GM21717 (cell line): ENCODE measurements around the gene MAPK11.
"Not testable (repeated sequence)": the region's sequence is repeated elsewhere in the genome, so short reads cannot be mapped to it uniquely, and the experiment has no call there.

Experiments
- ATAC-seq: cut with Tn5 transposase; IDR thresholded peaks from one replicate; pipeline ENCODE4 v1.9.1; 2021; ENCODE audit warnings: mild to moderate bottlenecking, moderate library complexity; ENCODE audit not compliant: unreplicated experiment

Gene MAPK11

DNA sequence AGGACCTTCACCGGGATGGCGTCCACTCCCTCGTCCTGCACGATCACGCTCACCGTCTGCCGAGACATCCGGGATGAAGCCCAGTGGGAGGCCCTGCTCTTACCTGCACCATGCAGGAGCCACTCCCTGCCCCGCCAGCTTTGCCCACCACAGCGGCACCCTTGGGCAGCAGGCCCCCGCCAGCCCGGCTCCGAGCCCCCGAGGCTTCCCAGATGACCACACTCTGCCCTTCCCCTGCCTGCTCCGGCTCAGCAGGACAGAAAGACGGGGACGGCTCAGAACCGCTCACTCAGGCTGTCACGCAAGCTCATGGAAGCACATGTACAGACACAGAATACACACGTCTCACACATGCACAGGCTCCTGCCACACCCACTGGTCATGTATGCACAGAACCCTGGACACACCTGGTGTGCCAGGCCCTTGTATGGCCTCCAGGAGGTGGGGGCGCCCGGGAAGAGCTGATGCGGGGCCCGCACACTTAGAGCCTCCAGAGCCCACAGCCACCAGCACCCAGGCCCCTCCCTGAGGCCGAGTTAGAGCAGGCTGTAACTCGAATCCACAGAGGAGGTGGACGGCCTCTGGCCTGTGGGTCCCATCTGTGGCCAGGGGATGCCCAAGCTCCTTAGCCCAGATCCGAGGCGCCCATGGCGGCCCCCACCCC, 8.9 kb upstream of the MAPK11 start:
- no peak for ATAC-seq

DNA sequence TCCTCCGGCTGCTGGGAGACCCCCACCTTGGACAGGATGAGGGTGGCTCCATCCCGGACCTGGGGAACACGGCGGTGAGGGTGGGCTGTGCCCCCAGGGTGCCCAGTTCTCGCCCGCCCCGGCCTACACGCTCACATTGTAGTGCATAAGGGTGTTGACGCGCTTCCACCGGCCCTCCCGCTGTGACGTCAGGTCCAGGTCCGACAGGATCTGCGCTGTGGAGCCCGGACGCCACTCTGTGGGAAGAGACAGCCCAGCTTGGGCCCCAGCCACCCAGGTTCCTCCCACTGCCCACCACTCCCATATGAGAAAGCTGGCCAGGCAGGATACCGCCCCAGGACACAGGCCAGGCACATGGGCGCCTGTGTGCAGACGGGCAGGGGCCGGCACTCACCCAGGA, 8.3 kb upstream of the MAPK11 start:
- ATAC-seq, result no peak

DNA sequence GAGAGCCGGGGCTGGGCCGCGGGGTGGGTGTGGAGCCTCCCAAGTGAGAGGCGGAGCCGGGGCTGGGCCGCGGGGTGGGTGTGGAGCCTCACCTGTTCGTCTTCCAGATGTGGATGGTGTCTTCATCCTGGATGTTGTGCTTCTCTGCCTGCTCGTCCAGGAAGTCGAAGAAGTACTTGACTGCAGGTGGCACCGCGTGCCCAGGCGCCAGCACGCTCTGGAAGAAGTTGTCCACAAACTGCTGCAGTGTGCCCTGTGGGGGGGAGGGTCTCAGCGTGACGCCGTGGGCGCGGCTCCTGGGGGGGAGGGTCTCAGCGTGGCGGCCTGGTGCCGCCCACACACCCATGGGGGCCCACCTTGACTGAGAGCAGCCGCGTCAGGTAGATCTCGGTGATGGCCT, 7.6 kb upstream of the MAPK11 start:
- ATAC-seq, result no peak

DNA sequence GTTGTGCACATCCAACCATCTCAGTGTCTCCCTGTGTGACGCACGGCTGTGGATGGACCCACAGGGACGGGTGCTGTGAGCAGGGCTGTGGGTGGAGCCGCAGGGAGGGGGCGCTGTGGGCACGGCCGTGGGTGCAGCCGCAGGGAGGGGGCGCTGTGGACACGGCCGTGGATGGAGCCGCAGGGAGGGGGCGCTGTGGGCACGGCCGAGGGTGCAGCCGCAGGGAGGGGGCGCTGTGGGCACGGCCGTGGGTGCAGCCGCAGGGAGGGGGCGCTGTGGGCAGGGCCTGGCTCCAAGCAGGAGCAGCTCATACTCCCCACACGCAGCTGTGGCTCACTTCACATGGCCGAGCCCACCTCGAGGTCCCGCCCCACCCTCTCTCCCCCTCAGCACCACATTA, 6.0 kb upstream of the MAPK11 start:
- ATAC-seq, result no peak

DNA sequence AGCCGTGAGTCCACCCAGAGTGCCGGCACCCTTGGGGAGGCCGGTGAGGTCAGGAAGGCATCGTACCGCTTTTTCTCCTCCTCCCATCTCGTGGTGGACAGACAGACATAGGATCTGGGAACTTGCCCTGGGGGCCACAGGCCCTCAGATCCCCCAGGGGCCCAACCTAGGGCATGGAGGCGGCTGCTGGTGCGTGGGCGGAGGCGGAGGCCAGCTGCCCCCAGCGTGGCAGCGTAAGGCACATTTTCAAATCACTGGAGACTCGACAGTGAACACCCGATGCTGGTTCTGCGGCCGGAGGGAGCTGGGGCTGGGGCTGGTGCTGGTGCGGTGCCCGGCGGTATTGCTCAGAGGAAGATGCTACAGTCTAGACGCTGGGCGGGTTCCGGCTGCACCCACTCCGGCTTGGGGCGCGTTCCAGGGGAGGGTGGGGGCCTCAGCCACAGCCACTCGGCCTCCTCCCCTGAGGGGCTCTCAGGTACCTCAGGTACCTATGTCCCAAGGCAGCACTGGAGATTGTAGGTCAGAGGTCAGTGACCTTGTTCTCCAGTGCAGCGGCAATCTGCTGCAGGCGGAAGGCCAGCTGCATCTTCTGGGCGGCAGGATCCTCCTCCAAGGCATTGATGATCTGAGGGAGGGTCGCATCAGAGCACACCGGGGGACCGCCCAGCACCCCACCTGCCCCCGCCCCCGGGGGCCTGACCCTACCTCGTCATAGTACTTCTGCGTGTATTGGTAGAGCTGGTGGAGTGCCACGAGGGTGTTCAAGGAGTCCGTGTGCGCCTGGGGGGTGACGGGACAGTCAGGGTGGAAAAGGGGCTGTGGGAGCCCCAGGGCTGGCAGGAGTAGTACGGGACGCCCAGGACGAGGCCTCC, 5.2 kb upstream of the MAPK11 start:
- no peak for ATAC-seq

DNA sequence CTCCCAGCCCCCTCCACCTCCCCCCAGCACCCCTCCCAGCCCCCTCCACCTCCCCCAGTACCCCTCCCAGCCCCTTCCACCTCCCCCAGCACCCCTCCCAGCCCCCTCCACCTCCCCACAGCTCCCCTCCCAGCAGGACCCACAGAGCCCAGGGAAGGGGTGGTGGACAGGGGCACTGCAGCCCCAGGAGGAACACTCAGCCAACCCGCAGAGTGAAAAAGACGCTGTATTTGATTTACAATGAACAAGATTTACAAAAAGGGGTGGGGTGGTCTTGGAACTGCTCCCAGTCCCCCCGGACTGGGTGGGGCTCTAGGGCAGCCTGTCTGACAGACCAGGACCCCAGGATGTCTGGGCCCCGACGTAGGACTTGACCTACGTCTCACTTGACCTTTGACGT, 4.6 kb upstream of the MAPK11 start:
- no peak for ATAC-seq

DNA sequence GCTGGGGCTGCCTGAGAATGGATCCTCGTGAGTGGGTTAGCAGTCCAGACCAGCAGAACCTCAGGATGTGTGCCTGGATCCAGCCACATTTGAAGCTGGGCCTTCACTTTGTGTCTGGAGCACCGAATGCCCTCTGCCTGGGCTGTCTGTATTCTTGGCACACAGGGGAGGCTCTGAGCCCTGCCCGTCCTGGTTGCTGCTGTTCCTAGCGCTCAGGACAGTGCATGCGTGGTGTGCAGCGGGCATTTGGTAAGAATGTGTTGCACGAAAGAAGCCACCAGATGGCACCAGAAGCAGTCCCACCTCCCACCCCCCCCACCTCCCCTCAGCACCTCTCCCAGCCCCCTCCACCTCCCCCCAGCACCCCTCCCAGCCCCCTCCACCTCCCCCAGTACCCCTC, 4.1 kb upstream of the MAPK11 start:
- ATAC-seq, result no peak

DNA sequence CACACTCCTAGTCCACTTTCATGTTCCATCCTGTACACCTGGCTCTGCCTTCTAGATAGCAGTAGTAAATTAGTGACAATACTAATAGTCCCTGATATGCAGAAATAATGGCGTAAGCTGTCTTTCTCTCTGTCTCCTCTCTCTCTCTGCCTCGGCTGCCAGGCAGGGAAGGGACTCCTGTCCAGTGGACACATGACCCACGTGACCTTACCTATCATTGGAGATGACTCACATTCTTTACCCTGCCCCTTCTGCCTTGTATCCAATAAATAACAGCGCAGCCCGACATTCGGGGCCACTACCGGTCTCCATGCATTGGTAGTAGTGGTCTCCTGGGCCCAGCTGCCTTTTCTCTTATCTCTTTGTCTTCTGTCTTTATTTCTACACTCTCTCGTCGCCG, 3.6 kb upstream of the MAPK11 start:
- ATAC-seq, result not testable (repeated sequence)

DNA sequence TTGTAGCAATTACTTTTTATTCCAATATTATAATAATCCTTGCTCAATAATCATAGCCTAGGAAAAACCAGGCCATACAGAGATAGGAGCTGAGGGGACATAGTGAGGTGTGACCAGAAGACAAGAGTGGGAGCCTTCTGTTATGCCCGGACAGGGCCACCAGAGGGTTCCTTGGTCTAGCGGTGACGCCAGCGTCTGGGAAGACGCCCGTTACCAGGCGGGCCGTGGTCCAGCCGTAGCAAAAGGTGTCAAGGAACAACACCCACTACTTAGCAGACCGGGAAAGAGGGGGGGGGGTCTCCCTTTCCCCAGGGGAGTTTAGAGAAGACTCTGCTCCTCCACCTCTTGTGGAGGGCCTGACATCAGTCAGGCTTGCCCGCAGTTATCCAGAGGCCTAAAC, 3.2 kb upstream of the MAPK11 start:
- ATAC-seq, result not testable (repeated sequence)

DNA sequence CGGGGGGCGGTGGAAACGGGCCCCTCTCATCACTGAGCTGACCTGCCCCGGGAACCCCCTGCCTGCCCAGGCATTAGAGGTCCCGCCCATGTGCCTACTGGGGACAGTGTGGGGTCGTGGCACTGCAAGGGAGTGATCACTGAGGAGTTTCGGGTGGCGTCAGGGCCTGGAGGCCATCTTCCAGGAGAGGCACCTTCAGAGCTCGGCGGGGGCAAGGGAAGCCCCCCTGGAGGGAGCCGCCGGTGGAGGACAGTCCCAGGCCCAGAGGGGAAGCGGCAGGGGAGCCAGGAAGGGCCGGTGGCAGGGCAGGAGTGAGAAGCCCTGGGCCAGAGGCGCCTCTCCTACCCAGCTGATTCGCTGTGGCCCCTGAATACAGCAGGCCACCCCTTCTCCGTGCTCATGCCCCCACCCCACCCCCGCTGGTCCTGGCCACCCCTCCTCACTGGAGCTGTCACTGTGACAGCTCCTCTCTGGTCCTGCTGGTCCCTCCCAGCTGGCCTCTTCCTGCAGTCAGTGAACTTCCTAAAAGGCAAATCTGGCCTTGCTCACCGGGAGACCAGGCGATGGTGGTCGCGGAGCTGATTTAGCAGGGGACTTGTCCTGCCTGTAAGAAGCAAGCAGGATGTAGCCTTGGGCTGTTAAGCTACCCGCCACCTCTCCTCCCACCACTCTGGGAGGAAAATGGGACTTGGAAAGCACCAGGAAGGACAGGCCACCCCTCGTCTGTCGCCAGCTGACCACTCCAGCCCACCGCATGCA, 2.0 kb upstream of the MAPK11 start:
- ATAC-seq, result no peak

DNA sequence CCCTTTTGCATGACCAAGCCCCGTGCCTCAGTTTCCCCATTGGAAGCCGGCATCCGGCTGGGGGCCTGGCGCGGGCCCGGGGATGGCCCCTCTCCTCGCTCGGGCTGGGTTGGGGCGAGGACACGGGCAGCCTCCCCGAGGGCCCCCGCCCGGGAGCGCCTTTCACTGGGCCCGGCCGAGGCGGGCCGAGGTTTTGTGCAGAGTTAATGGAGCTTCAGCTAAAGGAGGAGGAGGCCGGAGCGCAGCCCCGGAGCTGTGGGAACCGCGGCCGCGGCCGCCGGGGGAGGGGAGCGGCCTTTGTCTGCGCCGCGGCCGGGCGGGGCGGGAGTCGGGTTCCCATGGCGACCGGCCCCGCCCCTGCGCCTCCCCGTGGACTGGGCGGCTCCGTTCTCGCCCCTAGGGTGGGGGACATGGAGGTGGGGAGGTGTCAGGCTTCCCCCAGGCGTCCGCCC, 1.4 kb upstream of the MAPK11 start:
- ATAC-seq, result no peak

DNA sequence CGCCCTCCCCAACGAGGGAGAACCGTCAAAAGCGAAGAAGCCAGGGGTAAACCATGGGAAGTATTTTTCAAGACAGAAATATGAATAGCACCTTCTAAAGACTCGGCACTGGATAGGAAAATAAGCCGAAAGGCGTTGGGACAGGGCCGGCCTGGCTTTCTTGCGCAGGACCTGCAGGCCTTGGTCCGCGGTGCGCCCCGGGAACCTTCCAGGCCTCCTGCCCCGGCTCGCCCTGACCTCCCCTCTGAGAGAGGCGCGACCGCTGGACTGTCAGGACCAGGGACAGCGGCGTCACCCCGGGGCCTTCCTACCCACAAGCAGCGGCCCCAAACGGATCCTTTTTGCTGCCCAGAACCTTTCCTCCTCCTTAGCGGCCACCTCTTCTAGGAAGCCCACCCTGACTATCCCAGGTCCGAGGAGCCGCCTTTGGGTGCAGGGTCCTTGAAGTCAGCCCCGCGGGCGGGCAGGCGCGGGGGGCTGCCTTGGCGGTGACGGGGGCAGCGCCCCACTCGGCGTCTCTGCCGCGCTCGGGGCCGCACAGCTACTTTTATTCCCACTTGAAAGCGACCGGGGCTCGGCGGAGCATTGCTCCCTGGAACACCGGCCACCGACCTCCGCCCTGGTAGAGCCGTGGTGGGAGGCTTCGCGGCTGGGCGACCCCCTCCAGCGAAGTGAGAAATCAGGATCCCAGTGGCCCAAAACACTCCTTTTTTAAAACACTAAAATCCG, 650 bp upstream of the MAPK11 start:
- ATAC-seq, result no peak

DNA sequence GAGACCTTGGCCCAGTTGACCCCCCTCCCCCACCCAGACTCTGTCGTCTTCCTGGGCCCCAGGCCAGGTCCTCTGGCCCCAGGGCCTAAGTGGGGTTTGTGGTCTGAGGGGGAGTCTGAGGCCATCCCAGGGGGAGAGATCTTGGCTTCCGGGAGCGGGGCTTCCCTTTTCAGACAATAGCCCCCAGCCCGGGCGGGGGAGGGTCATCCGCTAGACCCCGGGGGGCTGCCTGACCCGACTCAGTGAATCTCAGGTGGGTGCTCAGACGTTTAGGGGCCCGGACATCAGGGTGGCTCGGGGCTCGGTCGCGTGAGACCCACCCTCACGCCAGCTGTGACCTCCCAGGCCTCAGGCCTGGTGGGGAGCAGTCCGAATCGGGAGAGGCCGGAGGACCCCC, 609 bp downstream of the MAPK11 start:
- no peak for ATAC-seq

DNA sequence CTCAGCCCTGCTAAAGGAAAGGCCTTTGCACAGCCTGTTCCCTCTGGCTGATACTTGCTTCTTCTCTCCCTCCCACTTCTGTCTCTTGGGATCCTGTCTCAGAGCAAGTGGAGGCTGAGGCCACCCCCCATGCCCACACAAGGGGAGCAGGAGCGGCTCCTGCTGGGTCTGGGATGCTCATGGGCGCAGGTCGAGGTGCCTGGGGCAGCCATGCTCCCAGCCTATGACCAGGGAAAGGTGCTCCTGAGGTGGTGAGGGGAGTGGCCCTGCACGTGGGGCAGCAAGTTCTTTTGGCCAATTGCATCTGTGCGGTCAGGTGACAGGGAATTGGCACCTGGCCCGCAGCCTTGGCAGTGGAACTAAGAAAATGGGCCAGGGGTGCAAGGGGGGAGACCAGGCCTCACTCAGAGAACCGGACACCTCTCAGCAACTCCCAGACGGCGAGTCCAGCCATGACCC, 1.5 kb downstream of the MAPK11 start:
- ATAC-seq, result no peak

DNA sequence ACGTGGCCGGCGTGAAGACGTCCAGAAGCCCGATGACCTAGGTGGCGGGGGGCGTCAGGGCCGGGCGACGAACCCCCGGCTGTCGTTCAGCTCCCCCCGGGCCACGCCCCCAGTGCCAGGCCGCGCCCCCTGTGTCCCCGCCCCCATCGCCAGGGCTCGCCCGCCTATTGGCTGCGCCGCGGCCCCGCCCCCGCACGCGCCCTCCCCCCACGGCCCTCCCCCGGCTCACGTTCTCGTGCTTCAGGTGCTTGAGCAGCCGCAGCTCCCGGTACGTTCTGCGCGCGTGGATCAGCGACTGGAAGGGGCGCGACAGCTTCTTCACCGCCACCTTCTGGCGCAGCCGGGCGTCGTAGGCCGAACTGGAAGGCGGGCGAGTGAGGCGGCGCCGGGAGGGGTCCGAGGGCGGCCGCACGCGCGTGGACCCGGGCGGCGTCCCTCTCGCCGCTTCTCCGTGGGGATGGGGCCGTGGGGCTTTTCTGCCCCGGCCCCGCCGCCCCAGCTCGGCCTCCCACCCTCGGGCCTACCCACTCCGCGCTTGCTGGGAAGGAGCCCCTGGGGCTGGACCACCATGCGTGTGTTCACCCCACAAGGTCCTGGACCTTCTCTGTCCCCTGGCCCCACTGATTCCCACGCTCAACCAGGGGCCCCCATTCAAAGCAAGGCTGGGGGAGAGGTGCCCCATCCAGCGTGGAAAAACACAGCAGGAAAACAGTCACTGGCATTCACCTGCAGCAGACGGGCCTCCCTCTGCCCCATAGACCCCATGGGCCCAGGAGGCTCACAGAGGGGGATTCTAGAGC, 2.4 kb downstream of the MAPK11 start:
- no peak for ATAC-seq

DNA sequence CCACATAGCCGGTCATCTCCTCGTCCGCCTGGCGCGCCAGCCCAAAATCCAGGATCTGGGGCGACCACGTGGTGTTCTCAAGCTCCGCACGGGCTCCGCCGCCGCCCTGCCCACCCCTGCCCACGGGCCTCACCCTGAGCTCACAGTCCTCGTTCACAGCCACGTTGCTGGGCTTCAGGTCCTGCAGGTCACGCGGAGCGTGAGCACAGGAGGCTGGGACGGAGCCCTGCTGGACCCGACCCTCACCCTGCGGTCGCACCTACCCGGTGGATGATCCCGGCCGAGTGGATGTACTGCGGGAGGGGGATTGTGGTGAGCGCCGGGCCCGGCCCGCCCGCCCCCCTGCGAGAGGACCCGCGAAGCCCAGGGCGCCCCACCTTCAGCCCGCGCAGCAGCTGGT, 3.2 kb downstream of the MAPK11 start:
- ATAC-seq, result no peak

DNA sequence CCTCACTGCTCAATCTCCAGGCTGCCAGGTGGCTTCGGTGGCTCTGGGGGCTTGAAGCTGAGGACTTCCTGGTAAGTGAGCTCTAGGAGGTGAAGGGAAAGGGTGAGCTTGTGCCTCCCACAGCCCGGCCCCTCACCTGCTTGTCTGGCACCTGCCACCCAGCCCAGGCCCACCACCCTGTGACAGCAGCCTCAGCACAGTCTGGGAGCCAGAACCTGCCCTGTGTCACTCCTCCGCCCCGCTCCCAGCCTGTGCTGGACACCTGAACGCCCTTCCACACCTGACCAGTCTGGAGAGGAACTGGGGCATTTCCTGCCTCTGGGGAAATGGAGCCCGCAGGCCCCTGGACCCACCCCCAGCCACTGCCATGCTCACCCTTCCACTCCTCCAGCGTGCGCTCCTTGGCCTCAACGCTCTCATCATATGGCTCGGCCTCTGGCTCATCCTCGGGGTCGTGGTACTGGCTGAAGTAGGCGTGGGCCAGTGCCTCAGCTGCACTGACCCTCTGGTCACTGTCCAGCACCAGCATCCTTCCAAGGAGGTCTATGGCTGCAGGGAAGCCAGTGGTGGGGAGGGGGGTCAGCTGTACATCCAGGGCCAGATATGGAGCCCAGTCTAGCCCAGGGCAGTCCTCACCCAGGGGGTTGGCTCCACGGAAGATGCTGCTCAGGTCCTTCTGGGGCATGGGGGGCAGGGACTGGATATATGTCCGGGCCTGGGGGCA, 5.1 kb downstream of the MAPK11 start:
- ATAC-seq, result no peak

DNA sequence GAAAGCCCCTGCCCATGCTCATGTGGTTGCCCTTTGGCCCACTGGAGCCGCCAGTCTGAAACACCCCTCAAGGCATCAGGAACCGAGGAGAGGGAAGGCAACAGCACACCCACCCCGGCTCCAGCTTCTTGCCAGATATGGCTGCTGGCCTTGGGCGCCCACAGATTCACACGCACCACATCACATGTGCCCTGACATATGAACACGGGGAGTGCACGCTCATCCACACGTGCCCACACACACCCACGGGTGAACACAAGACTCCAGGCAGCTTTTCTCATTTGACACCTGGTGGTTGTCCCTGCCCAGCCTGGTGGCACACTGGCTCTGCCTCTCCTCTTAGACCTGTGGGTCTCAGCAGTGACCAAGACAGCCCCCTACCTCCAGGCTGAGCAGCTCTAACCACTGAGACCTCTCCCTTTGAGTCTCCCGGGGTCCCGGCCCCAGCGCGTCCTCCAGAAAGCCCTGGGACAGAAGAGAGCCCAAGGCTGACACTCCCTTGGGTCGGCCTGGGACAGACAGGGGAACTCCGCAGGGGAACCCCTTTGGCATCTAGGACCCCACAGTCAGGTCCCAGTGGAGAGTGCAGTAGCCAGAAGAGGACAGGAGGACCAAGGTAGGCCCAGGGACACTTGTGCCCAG, 6.0 kb downstream of the MAPK11 start:
- no peak for ATAC-seq
